PC-9 (cell line): ENCODE measurements around the gene ANKRD61. TPM values are rescaled to one million over a fixed set of nuclear protein-coding genes. Genes with fewer than 3 reads are reported as not detected.
"Not testable (repeated sequence)": the region's sequence is repeated elsewhere in the genome, so short reads cannot be mapped to it uniquely, and the experiment has no call there.

Experiments used
- Bru-seq: library from RNA; stranded (reverse); fragments of 400-500 nt; gene quantifications from one replicate; lab custom pipeline; 2021; lab: Mats Ljungman, UMichigan
- BruChase-seq, 2 experiments: library from RNA; stranded (reverse); fragments of 400-500 nt; gene quantifications; one replicate each; lab custom pipeline; 2021; lab: Mats Ljungman, UMichigan
- BruUV-seq: library from RNA; stranded (reverse); fragments of 400-500 nt; replicated peaks from 2 replicates; lab custom pipeline; 2021; lab: Mats Ljungman, UMichigan
- CTCF ChIA-PET: fragments of 300-600 bp; sonication (Branson Sonifier 250); formaldehyde crosslinking; loops from one replicate; lab custom pipeline; 2022; ENCODE audit warnings: antibody characterized with exemption; lab: Charles Lee
- POLR2A ChIA-PET: fragments of 300-600 bp; sonication (Branson Sonifier 250); formaldehyde crosslinking; loops from one replicate; lab custom pipeline; 2022; ENCODE audit warnings: antibody characterized with exemption; ENCODE audit not compliant: unreplicated experiment; lab: Charles Lee
- DNase-seq, 2 experiments: peaks; one replicate each; pipeline versions ENCODE4 v3.0.0 to v3.0.0-alpha.2; 2015 to 2022; ENCODE audit warnings: mixed read lengths in 1 of 2
- H2AFZ ChIP-seq: fragments of 200-600 bp; sonication (generic); 2 replicates; pipeline ENCODE4 v1.8.1; 2017; ENCODE audit warnings: antibody characterized with exemption
- H3F3A ChIP-seq: fragments of 200-600 bp; sonication (generic); 2 replicates; pipeline ENCODE4 v1.8.1; 2017; ENCODE audit warnings: antibody characterized with exemption, mild to moderate bottlenecking, low read depth; ENCODE audit not compliant: insufficient read depth
- H3K27ac ChIP-seq: fragments of 200-600 bp; sonication (generic); 2 replicates; pipeline ENCODE4 v1.6.1; 2016; ENCODE audit warnings: mixed run types
- H3K27me3 ChIP-seq: fragments of 200-600 bp; sonication (generic); 2 replicates; pipeline ENCODE4 v1.6.1; 2016; ENCODE audit warnings: low read depth, mixed run types; ENCODE audit not compliant: insufficient read depth
- H3K36me3 ChIP-seq: fragments of 200-600 bp; sonication (generic); 2 replicates; pipeline ENCODE4 v1.6.1; 2016; ENCODE audit warnings: low read depth, mixed run types
- H3K4me1 ChIP-seq: fragments of 200-600 bp; sonication (generic); replicated peaks from 2 replicates; pipeline ENCODE4 v1.6.1; 2016; ENCODE audit warnings: mixed run types; ENCODE audit not compliant: insufficient read depth
- H3K4me2 ChIP-seq: fragments of 200-600 bp; sonication (generic); 2 replicates; pipeline ENCODE4 v1.6.1; 2017; ENCODE audit warnings: mixed run types
- H3K4me3 ChIP-seq: fragments of 200-600 bp; sonication (generic); 2 replicates; pipeline ENCODE4 v1.6.1; 2016; ENCODE audit warnings: mixed run types
- H3K79me2 ChIP-seq: fragments of 200-600 bp; sonication (generic); 2 replicates; pipeline ENCODE4 v1.6.1; 2017; ENCODE audit warnings: low read depth, mixed run types
- H3K9me2 ChIP-seq: fragments of 200-600 bp; sonication (generic); 2 replicates; pipeline ENCODE4 v1.8.1; 2017; ENCODE audit warnings: mild to moderate bottlenecking; ENCODE audit not compliant: insufficient read depth
- H3K9me3 ChIP-seq: fragments of 200-600 bp; sonication (generic); 2 replicates; pipeline ENCODE4 v1.8.1; 2016; ENCODE audit warnings: low read depth; ENCODE audit not compliant: insufficient read depth
- H4K20me1 ChIP-seq: fragments of 200-600 bp; sonication (generic); 2 replicates; pipeline ENCODE4 v1.8.1; 2017; ENCODE audit not compliant: insufficient read depth
- EZH2 ChIP-seq: fragments of 200-600 bp; sonication (generic); IDR thresholded peaks from 2 replicates; pipeline ENCODE4 v1.8.0; 2017; ENCODE audit warnings: antibody characterized with exemption, low read depth
- intact Hi-C: fragments of 100-400 bp; cut with micrococcal nuclease; formaldehyde crosslinking; loops from one replicate; pipeline ENCODE4 v1.10.0; 2022; ENCODE audit not compliant: unreplicated experiment
- long read RNA-seq: library from polyadenylated mRNA; stranded (forward); transcript quantifications from one replicate; pipeline ENCODE4 v2.0.0, GENCODE V29; 2022
- total RNA-seq: library from RNA; stranded (reverse); gene quantifications from 2 replicates; pipeline ENCODE4 v1.2.3, GENCODE V29; 2021
- TF ChIP-seq, protein P1 (sequence below): fragments of 200-600 bp; sonication (generic); conservative IDR thresholded peaks from 2 replicates; pipeline ENCODE4 v1.6.1; 2017; ENCODE audit warnings: mixed run types, antibody characterized with exemption, mild to moderate bottlenecking, moderate library complexity

Gene ANKRD61
- total RNA-seq (0.37 TPM in 1 of 2 replicates, not detected in the other), Bru-seq, nascent RNA (percentile 27 among the genes with signal in this experiment), BruChase-seq, experiment 1, labeled RNA remaining after a 2-hour chase (percentile 29 among the genes with signal in this experiment), BruChase-seq, experiment 2, labeled RNA remaining after a 6-hour chase (percentile 39 among the genes with signal in this experiment)
- long read RNA-seq = 0 reads

- H3K9me2 ChIP-seq = no peaks in the 10 kb centered on the region
- H3F3A ChIP-seq = peaks cover 24% of the 10 kb centered on the region
- H4K20me1 ChIP-seq = peaks cover 12% of the 10 kb centered on the region; the same call in 1 of the 2 replicates
- no peaks in the 10 kb centered on the region for H3K4me1 ChIP-seq
- H3K9me3 ChIP-seq = no peaks in the 10 kb centered on the region
- TF ChIP-seq, protein P1, sequence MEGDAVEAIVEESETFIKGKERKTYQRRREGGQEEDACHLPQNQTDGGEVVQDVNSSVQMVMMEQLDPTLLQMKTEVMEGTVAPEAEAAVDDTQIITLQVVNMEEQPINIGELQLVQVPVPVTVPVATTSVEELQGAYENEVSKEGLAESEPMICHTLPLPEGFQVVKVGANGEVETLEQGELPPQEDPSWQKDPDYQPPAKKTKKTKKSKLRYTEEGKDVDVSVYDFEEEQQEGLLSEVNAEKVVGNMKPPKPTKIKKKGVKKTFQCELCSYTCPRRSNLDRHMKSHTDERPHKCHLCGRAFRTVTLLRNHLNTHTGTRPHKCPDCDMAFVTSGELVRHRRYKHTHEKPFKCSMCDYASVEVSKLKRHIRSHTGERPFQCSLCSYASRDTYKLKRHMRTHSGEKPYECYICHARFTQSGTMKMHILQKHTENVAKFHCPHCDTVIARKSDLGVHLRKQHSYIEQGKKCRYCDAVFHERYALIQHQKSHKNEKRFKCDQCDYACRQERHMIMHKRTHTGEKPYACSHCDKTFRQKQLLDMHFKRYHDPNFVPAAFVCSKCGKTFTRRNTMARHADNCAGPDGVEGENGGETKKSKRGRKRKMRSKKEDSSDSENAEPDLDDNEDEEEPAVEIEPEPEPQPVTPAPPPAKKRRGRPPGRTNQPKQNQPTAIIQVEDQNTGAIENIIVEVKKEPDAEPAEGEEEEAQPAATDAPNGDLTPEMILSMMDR = no peak
- no peak for TF ChIP-seq EZH2
- POLR2A ChIA-PET = no interaction called here
- H2AFZ ChIP-seq = no peak within 1 kb of the TSS
- CTCF ChIA-PET = interaction anchor here (0.7 kb wide), 1 partner anchor 34 kb away, joined by 3 read pairs; no protein-coding TSS in a partner anchor
- no peak within 1 kb of the TSS for H3K27ac ChIP-seq
- BruUV-seq = no TSS peak
- no peaks in the 10 kb centered on the region for H3K79me2 ChIP-seq
- no peaks in the 10 kb centered on the region for H3K27me3 ChIP-seq
- DNase-seq = no peak
- intact Hi-C loops = no loop called here
- peaks cover 56% of the 10 kb centered on the region for H3K36me3 ChIP-seq
- H3K4me2 ChIP-seq = no peak within 1 kb of the TSS
- no peak within 1 kb of the TSS for H3K4me3 ChIP-seq
Observed at GRCh38 chr7:6030988-6031387, at the start of gene ANKRD61. TSS of gene ANKRD61 (plus strand) at chr7:6031376. CDS start at chr7:6031376, 0 bp downstream.

DNA sequence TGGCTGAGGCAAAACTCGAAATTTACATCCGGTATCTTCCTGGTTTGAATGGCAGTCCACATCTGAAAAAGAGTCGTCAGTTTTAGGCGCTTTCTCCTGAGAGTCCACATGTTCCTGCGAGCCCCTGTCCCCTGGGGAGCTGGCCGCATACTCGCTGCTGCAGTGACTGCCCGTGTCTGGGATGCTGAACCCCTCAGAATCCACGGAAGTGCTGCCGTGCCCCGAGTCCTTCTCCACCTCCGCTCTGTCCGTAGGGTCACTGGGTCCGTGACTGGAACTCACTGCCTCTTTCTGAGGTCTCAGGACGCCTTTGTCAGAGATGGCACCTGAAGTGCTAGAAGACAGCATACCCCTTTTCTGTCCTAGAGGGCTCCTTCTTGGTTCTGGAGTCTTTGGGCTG, 44.1 kb upstream of the ANKRD61 start:
- H3K9me3 ChIP-seq, H3K4me1 ChIP-seq, DNase-seq, H3K27me3 ChIP-seq, H2AFZ ChIP-seq, H3K27ac ChIP-seq, H3K4me2 ChIP-seq, H3K9me2 ChIP-seq, H3F3A ChIP-seq, H3K79me2 ChIP-seq, POLR2A ChIA-PET, H3K4me3 ChIP-seq, intact Hi-C loops, CTCF ChIA-PET, BruUV-seq, H4K20me1 ChIP-seq: not testable (repeated sequence)
- peaks cover 18% of the 10 kb centered on the region for H3K36me3 ChIP-seq

DNA sequence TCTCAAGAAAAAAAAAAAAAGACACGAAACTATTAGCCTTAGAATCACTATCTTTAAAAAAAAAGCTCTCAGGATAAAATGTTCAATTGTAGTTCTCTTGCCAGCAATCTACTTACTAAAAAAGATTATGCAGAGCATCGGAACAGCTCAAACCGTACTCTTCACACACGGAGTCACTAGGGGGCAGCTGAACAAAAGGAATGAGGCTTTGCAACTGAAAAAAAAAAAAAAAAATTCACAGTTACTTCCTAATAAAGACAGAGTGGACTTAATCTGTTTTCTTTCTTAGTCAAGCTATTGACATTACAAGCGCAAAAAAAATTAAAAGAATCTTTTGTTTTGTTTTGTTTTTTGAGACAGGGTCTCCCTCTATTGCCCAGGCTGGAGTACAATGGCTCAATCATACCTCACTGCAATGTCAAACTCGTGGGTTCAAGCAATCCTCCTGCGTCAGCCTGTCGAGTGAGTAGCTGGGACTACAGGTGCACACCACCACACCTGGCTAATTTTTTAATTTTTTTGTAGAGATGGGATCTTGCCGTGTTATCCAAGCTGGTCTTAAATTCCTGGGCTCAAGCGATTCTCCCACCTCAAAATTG, 33.9 kb upstream of the ANKRD61 start:
- intact Hi-C loops = loop anchor here (1.0 to 10.0 kb wide), 2 partner anchors 143 to 326 kb away; no protein-coding TSS in a partner anchor
- no peak overlapping the region for H2AFZ ChIP-seq
- peaks cover 16% of the 10 kb centered on the region for H3K4me1 ChIP-seq
- TF ChIP-seq EZH2 = no peak
- TF ChIP-seq, protein P1 = peak; percentile 78
- no peak overlapping the region for H3K27ac ChIP-seq
- POLR2A ChIA-PET = interaction anchor here (0.6 kb wide), 6 partner anchors 11 to 894 kb away, joined by 4 to 9 read pairs (median 6); partner anchors contain the start of gene PMS2
- H3K9me3 ChIP-seq = no peaks in the 10 kb centered on the region
- no peaks in the 10 kb centered on the region for H3K27me3 ChIP-seq
- H3K9me2 ChIP-seq = no peaks in the 10 kb centered on the region
- peak; percentile 54 to 70 for DNase-seq
- H3K79me2 ChIP-seq = no peaks in the 10 kb centered on the region; the same call in 1 of the 2 replicates
- no peak overlapping the region for H3K4me2 ChIP-seq
- no peaks in the 10 kb centered on the region; the same call in 1 of the 2 replicates for H4K20me1 ChIP-seq
- peaks cover 31% of the 10 kb centered on the region for H3F3A ChIP-seq
- no TSS peak for BruUV-seq
- no peak overlapping the region for H3K4me3 ChIP-seq
- CTCF ChIA-PET = interaction anchor here (0.6 to 1.0 kb wide), 14 partner anchors 25 to 1205 kb away, joined by 3 to 8 read pairs (median 4); partner anchors contain the start of gene DAGLB
- H3K36me3 ChIP-seq = peaks cover 12% of the 10 kb centered on the region
